Liver (tissue), 3 donors: ENCODE results near the gene TESPA1.

ENCODE experiments used
- ATF3 ChIP-seq: IDR thresholded peaks from 2 replicates; pipeline ENCODE4 v1.6.1; 2016; ENCODE audit warnings: antibody characterized with exemption
- CTCF ChIP-seq: fragments of 150-350 bp; IDR thresholded peaks from 2 replicates; pipeline ENCODE4 v1.5.1; 2017; ENCODE audit warnings: improper control_type of control experiment, low read depth, low read length; ENCODE audit not compliant: missing input control
- FOXA1 ChIP-seq: IDR thresholded peaks from 2 replicates; pipeline ENCODE4 v1.6.1; 2016; ENCODE audit warnings: antibody characterized with exemption
- HNF4A ChIP-seq, 2 donors: conservative IDR thresholded peaks; 2 replicates each; pipeline ENCODE4 v1.6.1; 2016; ENCODE audit warnings: antibody characterized with exemption in 2 of 2, mild to moderate bottlenecking in 2 of 2
- JUND ChIP-seq, 2 donors: IDR thresholded peaks; 2 replicates each; pipeline ENCODE4 v1.6.1; 2016; ENCODE audit warnings: antibody characterized with exemption in 2 of 2
- MAX ChIP-seq: IDR thresholded peaks from 2 replicates; pipeline ENCODE4 v1.6.1; 2016; ENCODE audit warnings: antibody characterized with exemption
- RAD21 ChIP-seq, 2 donors: IDR thresholded peaks; 2 replicates each; pipeline ENCODE4 v1.6.1; 2016; ENCODE audit warnings: antibody characterized with exemption in 2 of 2, mild to moderate bottlenecking in 2 of 2
- REST ChIP-seq: IDR thresholded peaks from 2 replicates; pipeline ENCODE4 v1.6.1; 2016; ENCODE audit warnings: antibody characterized with exemption, mild to moderate bottlenecking
- TAF1 ChIP-seq: conservative IDR thresholded peaks from 2 replicates; pipeline ENCODE4 v1.6.1; 2016; ENCODE audit warnings: antibody characterized with exemption, mild to moderate bottlenecking
- ZBTB33 ChIP-seq: IDR thresholded peaks from 2 replicates; pipeline ENCODE4 v1.6.1; 2016; ENCODE audit warnings: antibody characterized with exemption
- donor health status: healthy.
- donor health status: healthy.

- TF ChIP-seq FOXA1 (no peak), RAD21 (IDR thresholded peaks at IDR 0.05) (no peak), JUND (IDR thresholded peaks at IDR 0.05) (no peak), REST (peak; percentile 99), CTCF (no peak), ATF3 (no peak), HNF4A (conservative IDR thresholded peaks at IDR 0.05) (no peak), ZBTB33 (no peak), TAF1 (no peak), MAX (no peak)
Observed at GRCh38 chr12:55019784-55020183, 35.2 kb upstream of the TESPA1 start, which contains the start of gene NEUROD4.
